Rectal smooth muscle tissue (tissue), 1 donor: Measurements from ENCODE around the gene RBL1.
"Not testable (repeated sequence)": the region's sequence is repeated elsewhere in the genome, so short reads cannot be mapped to it uniquely, and the experiment has no call there.

Source experiments
- H3K27ac ChIP-seq: one replicate; pipeline ENCODE4 v1.7.0; 2013; ENCODE audit warnings: low read depth, low read length, inconsistent platforms
- H3K27me3 ChIP-seq: one replicate; pipeline ENCODE4 v1.7.0; 2013; ENCODE audit warnings: low read length; ENCODE audit not compliant: control insufficient read depth, insufficient read depth
- H3K36me3 ChIP-seq: one replicate; pipeline ENCODE4 v1.7.0; 2013; ENCODE audit warnings: low read length; ENCODE audit not compliant: control insufficient read depth, insufficient read depth
- H3K4me1 ChIP-seq: one replicate; pipeline ENCODE4 v1.7.0; 2013; ENCODE audit warnings: low read length; ENCODE audit not compliant: control insufficient read depth, insufficient read depth
- H3K4me3 ChIP-seq: one replicate; pipeline ENCODE4 v1.7.0; 2013; ENCODE audit warnings: low read length
- H3K9ac ChIP-seq: one replicate; pipeline ENCODE4 v1.7.0; 2013; ENCODE audit warnings: low read length

The RBL1 gene

GRCh38 chr20:37095599-37096414 lies at the start of gene RBL1:
RBL1 (minus strand) TSS chr20:37095997; CDS start chr20:37095928, 69 bp downstream.
- H3K4me3 ChIP-seq: peak within 1 kb of the TSS; percentile 92
- no peaks in the 10 kb centered on the region for H3K27me3 ChIP-seq
- peak within 1 kb of the TSS; percentile 74 for H3K9ac ChIP-seq
- no peaks in the 10 kb centered on the region for H3K36me3 ChIP-seq
- no peaks in the 10 kb centered on the region for H3K4me1 ChIP-seq
- H3K27ac ChIP-seq: peak within 1 kb of the TSS; percentile 68

- no peaks in the 10 kb centered on the region for H3K4me1 ChIP-seq
- H3K27ac ChIP-seq: no peak overlapping the region
Measured at GRCh38 chr20:37144856-37145404, 49.1 kb upstream of the RBL1 start.

GRCh38 chr20:37142708-37143107 lies 46.9 kb upstream of the RBL1 start:
- H3K4me1 ChIP-seq: no peaks in the 10 kb centered on the region
- H3K27me3 ChIP-seq: no peaks in the 10 kb centered on the region
- no peaks in the 10 kb centered on the region for H3K36me3 ChIP-seq
- no peak overlapping the region for H3K9ac ChIP-seq
- no peak overlapping the region for H3K4me3 ChIP-seq
- H3K27ac ChIP-seq: no peak overlapping the region

More at GRCh38 chr20:37144856-37145404, 49.1 kb upstream of the RBL1 start:
- no peak overlapping the region for H3K9ac ChIP-seq
- H3K4me3 ChIP-seq: no peak overlapping the region
- H3K36me3 ChIP-seq: no peaks in the 10 kb centered on the region
- no peaks in the 10 kb centered on the region for H3K27me3 ChIP-seq

- Histone ChIP-seq H3K4me3 (no peak overlapping the region), H3K27ac (no peak overlapping the region), H3K36me3 (no peaks in the 10 kb centered on the region), H3K9ac (no peak overlapping the region), H3K27me3 (no peaks in the 10 kb centered on the region), H3K4me1 (no peaks in the 10 kb centered on the region)
Measured at GRCh38 chr20:37137547-37137946, 41.8 kb upstream of the RBL1 start.

- H3K27ac ChIP-seq: no peak overlapping the region
- H3K4me3 ChIP-seq: no peak overlapping the region
- H3K36me3 ChIP-seq: no peaks in the 10 kb centered on the region
- no peak overlapping the region for H3K9ac ChIP-seq
- no peaks in the 10 kb centered on the region for H3K27me3 ChIP-seq
- no peaks in the 10 kb centered on the region for H3K4me1 ChIP-seq
Measured at GRCh38 chr20:37133952-37134351, 38.2 kb upstream of the RBL1 start.

- H3K27ac ChIP-seq: no peak overlapping the region
- H3K27me3 ChIP-seq: no peaks in the 10 kb centered on the region
- no peak overlapping the region for H3K4me3 ChIP-seq
- H3K9ac ChIP-seq: no peak overlapping the region
- H3K36me3 ChIP-seq: no peaks in the 10 kb centered on the region
- H3K4me1 ChIP-seq: no peaks in the 10 kb centered on the region
Measured at GRCh38 chr20:37131486-37131885, 35.7 kb upstream of the RBL1 start.

- Histone ChIP-seq H3K27ac (no peak overlapping the region), H3K36me3 (no peaks in the 10 kb centered on the region), H3K4me1 (no peaks in the 10 kb centered on the region), H3K4me3 (no peak overlapping the region), H3K9ac (no peak overlapping the region), H3K27me3 (no peaks in the 10 kb centered on the region)
Measured at GRCh38 chr20:37128803-37129202, 33.0 kb upstream of the RBL1 start.

- H3K4me3 ChIP-seq, H3K9ac ChIP-seq, H3K36me3 ChIP-seq, H3K27me3 ChIP-seq, H3K27ac ChIP-seq, H3K4me1 ChIP-seq: not testable (repeated sequence)
Measured at GRCh38 chr20:37126290-37126689, 30.5 kb upstream of the RBL1 start.

GRCh38 chr20:37123441-37123840 lies 27.6 kb upstream of the RBL1 start:
- Histone ChIP-seq H3K36me3 (no peaks in the 10 kb centered on the region), H3K27ac (no peak overlapping the region), H3K4me1 (no peaks in the 10 kb centered on the region), H3K27me3 (no peaks in the 10 kb centered on the region), H3K9ac (no peak overlapping the region), H3K4me3 (no peak overlapping the region)

GRCh38 chr20:37120497-37120896 lies 24.7 kb upstream of the RBL1 start:
- H3K4me3 ChIP-seq: no peak overlapping the region
- no peak overlapping the region for H3K9ac ChIP-seq
- no peaks in the 10 kb centered on the region for H3K4me1 ChIP-seq
- H3K27me3 ChIP-seq: no peaks in the 10 kb centered on the region
- H3K36me3 ChIP-seq: no peaks in the 10 kb centered on the region
- no peak overlapping the region for H3K27ac ChIP-seq

GRCh38 chr20:37119356-37120036 lies 23.7 kb upstream of the RBL1 start:
- Histone ChIP-seq H3K36me3 (no peaks in the 10 kb centered on the region), H3K27me3 (no peaks in the 10 kb centered on the region), H3K4me1 (no peaks in the 10 kb centered on the region), H3K4me3 (no peak overlapping the region), H3K27ac (no peak overlapping the region), H3K9ac (no peak overlapping the region)

- Histone ChIP-seq H3K4me1 (no peaks in the 10 kb centered on the region), H3K27ac (no peak overlapping the region), H3K4me3 (no peak overlapping the region), H3K9ac (no peak overlapping the region), H3K36me3 (no peaks in the 10 kb centered on the region), H3K27me3 (no peaks in the 10 kb centered on the region)
Measured at GRCh38 chr20:37114012-37114411, 18.2 kb upstream of the RBL1 start.
